GM21367 (cell line): ENCODE results near the gene GIPC1.

Experiments used
- ATAC-seq: cut with Tn5 transposase; IDR thresholded peaks from one replicate; pipeline ENCODE4 v1.9.1; 2021; ENCODE audit not compliant: unreplicated experiment

The GIPC1 gene

GRCh38 chr19:14494910-14495671 lies 836 bp downstream of the GIPC1 start:
- no peak for ATAC-seq

GRCh38 chr19:14494411-14494810 lies 1.5 kb downstream of the GIPC1 start:
- ATAC-seq, result no peak

- ATAC-seq, result no peak
These were observed 3.1 kb downstream of the GIPC1 start for GRCh38 chr19:14492756-14493337.

DNA sequence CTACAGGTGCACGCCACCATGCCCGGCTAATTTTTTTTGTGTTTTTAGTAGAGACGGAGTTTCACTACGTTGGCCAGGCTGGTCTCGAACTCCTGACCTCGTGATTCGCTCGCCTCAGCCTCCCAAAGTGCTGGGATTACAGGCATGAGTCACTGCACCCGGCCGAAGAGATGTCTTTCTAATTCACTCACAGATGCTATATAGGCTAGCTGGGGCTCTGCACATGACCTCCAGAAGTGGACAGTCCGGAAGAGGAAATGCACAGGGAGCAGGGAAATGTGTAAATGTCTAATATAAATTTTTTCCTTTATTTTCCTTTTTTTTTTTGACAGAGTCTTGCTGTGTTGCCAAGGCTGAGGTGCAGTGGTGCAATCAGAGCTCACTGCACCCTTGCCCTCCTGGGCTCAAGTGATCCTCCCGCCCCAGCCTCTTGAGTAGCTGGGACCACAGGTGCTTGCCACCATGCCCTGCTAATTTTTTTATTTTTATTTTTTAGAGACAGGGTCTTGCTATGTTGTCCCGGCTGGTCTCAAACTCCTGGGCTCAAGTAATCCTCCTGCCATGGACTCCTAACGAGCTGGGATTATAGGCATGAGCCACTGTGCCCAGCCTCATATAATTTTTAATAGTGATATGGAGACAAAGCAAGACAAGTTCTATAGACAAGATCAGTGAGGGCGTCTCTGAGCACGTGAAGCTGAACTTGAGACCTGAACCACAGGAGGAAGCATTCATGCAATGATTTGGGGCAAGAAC lies 8.4 kb downstream of the GIPC1 start:
- ATAC-seq, result no peak

- ATAC-seq, result no peak
These were observed 13.6 kb downstream of the GIPC1 start for GRCh38 chr19:14482172-14482941.

GRCh38 chr19:14480700-14481079 lies 15.2 kb downstream of the GIPC1 start:
- no peak for ATAC-seq

- no peak for ATAC-seq
These were observed 15.8 kb downstream of the GIPC1 start for GRCh38 chr19:14479975-14480699.

- no peak for ATAC-seq
These were observed 16.5 kb downstream of the GIPC1 start for GRCh38 chr19:14479309-14479974.

DNA sequence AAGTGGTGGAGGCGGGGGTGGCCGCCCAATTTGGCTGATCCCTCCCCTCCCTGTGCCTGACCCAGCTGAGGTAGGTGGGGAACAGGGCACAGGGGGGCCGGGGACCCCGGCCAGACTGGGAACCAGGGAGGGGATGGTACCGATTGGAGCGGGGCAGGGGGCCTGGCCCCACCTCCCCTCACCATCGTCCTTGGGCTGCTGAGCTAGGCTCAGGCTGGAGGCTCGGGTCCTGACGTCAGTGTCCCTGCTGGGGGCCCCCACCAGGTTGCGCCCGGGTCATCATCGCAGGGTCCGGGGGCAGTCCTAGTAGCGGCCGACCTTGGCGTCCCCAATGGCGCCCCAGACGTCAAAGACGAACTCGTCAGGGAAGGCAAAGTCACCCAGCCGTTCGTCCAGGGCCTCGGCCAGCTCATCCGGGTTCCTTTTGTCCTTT lies 17.8 kb downstream of the GIPC1 start:
- no peak for ATAC-seq

DNA sequence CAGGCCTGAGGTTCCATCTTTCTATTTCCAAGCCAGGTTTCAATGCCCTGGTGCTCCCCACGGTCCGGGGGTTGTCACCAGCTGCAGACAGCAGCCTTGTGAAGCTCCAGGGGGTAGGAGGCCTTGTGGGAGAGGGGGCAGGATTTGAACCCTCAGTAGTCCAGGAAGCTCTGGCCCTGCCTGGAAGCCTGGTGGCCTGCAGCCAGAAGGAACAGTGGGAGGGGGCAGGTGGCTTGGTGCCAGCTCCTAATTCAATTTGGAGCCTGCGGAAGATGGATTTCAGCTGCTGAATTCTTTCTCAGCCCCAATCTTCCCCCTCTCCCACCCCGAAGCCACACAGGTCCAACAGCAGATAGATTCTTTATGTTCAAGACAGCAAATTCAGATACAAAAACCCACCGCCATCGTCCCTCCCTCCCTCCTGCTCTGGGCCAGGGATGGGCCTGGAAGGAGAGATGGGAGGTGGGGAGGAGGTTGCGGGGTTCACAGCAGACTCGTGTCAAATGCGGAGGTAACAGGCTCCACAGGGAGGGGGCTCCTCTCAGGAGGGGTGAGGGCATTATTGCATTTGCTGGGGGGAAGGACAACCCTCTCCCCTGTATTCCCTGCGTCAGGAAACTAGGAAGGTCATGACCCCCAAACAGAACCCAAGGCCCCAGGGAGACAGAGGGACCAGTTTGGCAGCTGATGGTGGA lies 18.4 kb downstream of the GIPC1 start:
- no peak for ATAC-seq

- ATAC-seq, result no peak
These were observed 19.1 kb downstream of the GIPC1 start for GRCh38 chr19:14476673-14477401.

- ATAC-seq, result no peak
These were observed 19.6 kb downstream of the GIPC1 start for GRCh38 chr19:14476327-14476672.

- ATAC-seq, result no peak
These were observed 20.5 kb downstream of the GIPC1 start, which contains the start of gene PTGER1 for GRCh38 chr19:14475251-14476073. Gene PTGER1, minus strand, starts transcription at chr19:14475354. Its CDS starts 1,034 bp downstream, at chr19:14474320.

DNA sequence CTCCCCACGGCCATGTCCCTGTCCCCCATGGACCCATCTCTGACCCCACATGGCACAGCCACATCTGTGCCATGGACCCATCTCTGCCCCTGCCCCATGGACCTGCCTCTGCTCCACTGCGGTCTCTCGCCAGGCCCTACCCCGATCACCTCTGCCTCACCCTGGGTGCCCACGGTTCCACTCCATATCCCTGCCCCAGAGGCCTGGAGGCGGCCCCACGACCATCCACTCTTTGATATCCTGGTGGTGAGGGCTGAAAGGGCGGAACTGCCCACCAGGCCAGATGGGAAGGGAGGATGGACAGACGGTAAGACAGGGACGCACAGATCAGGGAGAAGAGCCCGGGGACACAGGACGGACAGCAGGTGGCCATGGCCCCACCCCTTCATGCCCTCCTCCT lies 21.1 kb downstream of the GIPC1 start:
- ATAC-seq, result no peak

GRCh38 chr19:14473978-14474578 lies 21.8 kb downstream of the GIPC1 start:
- no peak for ATAC-seq

DNA sequence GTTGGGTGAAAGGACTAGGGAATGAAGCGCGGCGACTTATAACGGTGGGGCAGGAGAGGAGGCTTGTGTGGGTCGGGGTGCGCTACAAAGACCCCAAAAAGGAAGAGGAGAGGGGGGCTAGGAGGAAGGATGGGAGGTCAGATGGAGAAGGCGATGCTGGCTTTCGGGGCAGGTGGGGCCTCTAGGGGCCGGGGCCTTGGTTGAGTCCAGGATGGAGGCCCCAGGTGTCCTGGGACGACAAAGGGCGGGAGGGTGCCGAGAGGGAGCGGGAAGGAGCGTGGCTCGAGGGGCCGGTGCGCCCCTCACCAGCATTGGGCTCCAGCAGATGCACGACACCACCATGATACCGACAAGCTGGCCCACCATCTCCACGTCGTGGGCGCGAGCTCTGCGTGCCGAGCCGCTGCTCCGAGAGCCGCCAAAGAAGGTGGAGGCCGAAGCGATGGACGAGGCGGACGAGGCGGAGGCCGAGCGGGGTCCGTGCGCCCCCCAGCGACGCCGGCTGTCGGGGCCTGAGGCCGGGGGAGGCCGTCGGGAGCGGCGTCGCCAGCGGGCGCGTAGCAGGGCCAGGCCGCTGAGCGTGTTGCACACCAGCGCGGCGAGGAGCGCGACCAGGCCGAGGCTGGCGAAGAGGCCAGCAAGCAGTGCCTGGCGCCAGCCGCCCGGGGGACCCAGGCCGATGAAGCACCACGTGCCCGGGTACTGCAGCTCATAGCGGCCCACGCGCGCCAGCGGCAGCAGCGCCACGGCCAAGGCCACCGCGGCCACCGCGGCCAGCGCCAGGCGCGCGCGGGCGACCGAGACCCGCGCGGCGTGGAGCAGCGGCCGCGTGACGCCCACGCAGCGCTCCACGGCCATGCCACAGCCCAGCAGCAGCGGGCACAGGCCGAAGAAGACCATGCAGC lies 22.6 kb downstream of the GIPC1 start:
- ATAC-seq, result no peak
